HL-60/S4 (cell line): Measurements from ENCODE around the gene RFX1.

Experiments
- in situ Hi-C: fragments of 300-500 bp; cut with MboI; formaldehyde crosslinking; loops from 2 replicates; pipeline ENCODE4 v1.14.3; 2022; ENCODE audit warnings: low sequenced_read_pairs

Gene RFX1

DNA sequence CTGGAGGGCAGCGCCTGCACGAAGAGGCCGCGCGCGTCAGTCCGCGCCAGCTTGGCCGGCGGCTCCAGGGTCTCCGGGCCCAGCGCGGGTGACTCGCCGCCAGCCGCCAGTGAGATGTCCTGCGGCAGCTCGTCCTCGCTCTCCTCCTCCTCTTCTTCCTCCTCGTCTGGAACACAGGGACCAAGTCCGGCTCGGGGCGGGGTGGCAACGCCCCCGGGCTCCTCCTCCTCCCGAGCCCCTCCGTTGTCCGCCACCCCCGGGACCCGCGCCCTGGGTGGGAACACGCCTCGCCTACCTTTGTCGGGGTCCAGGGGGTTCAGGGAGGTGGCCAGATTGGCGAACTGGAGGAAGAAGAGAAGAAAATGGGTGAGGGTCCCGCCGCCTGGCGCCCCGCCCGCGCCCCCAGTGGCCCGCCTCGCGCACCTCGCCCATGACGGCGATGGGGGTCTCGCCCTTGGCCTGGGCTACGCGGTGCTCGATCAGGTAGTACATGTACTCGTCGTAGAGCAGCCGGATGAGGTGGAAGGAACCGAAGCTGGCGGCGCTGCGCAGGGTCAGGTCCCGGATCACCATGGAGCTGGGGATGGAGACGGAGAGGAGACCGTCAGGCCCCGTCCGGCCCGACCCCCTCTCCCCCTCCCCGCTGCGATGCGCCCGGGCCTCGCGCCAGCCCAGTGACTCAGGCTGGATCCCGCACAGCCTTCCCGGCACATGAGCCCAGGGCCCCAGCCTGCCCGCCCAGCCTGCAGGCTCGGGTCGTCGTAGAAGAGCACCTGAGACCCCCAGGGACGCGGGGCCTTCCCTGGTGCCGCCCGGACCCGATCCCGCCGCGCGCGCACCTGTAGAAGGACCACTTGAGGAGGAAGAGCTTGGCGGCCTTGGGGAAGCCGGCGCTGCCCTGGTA lies 43.2 kb downstream of the RFX1 start:
- in situ Hi-C loops, result no loop called here

DNA sequence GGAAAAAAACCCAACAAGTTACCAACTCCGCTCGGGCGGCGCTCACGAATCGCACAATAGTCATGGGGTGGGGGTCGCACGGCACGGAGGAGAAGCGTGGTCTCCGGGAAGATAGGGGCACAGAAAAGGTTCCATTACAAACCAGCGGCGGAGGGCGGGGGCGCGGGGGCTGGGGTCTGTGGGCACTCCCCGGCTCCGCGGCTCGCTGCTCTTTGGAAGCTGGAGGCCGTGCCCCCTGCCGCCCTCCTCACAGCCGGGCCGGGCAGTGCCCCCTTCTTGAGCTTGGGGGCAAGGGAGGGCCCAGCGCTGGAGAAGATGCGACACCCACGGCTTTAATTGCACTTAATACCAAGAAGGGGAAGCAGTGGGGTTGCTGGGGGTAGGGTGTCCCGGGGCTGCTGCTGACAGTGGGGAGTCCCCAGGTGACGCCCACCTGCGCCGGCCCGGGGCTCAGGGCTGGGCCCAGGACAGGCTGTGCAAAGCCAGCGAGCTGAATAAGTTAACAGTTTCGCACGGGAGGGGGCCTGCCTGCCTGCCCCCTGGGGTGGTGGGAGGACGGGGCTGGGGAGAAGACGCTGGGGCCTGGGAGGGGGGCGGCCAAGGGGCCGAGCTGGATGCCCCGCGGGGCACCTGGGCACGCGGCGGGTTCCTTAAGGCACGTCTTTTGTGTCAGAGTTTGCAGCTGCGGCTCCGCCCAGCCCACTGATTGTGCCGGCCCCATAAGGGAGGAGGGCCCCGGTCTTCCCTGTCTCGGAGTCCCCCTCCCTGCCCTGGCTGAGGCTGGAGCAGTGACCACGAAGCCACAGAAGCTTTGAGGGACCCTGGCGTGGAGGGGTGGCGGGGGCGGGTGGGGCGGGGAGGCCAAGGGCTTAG lies 44.1 kb downstream of the RFX1 start:
- in situ Hi-C loops, result no loop called here

DNA sequence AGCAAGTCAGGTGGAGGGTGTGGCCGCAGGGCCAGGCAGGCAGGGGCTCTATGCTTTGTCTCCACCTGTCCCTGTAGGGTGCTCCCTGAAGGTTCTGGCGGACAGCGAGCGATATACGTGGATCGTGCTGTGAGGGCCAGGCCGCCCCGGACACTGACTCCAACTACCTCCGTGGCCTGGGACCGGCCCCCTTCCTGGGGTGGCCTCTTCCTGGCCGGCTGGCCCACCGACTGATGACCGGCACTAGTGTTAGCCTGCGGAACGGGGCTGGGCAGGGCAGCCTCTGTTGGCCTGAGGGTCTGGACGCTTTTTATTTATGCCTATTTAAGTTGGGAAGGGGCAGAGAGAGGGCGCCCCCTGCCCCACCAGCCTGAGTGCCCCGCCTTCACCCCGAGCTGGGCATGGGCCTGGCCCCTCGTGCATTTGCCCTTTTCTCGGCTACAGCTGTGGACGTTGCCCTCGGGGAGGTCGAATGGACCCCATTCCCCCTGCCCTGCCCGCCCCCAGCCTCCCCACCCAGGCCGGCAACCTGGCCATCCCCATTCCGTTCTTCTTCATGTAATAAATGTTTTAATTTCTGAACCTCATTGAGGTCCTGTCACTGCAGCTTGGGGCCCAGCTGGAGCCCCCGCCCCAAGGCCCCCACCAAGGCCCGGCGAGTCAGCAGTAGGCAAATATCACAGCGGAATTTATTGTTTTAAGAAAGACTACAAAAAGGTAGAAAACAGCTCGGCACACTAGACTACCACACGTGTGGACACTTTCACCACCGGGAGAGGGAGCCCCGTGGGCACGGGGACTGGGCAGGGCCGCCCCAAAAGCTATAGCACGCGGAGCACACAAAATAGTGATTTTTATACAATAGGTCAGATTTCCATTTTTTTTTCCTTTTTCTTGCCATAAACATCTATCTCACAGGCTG lies 45.0 kb downstream of the RFX1 start:
- in situ Hi-C loops, result no loop called here

DNA sequence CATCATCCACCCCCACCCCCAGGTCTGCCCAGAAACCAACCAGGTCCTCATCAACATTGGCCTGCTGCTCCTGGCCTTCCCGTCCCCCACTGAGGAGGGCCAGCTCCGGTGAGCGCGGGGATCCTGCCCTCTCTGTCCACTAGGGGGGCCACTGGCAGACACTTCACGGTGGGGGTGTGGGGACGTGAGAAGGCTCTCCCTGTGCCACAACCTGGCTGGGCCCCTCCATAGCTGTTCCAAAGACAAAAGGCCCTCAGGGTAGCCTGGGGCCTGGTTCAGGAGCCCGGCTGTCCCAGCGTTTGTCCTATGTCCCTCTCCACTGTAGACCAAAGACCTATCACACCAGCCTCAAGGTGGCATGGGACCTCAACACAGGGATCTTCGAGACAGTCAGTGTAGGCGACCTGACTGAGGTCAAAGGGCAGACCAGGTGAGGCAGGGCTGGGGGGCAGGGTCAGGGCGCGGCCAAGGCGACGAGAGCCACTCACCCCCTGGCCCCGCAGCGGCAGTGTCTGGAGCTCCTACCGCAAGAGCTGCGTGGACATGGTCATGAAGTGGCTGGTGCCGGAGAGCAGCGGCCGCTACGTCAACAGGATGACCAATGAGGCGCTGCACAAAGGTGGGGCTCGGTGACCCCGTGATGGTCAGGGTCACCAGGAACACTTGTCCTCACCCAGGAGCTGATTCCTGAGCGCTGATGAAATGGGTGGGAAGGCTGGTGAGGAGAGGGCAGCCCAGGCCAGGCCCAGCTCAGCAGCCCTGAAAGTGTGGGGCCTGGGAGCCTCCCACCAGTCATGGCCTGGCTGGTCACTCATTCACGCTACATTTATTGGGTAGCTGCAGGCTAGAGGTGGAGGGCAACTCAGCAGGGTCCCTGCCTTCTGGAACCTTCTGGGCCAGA lies 45.9 kb downstream of the RFX1 start:
- in situ Hi-C loops, result no loop called here

DNA sequence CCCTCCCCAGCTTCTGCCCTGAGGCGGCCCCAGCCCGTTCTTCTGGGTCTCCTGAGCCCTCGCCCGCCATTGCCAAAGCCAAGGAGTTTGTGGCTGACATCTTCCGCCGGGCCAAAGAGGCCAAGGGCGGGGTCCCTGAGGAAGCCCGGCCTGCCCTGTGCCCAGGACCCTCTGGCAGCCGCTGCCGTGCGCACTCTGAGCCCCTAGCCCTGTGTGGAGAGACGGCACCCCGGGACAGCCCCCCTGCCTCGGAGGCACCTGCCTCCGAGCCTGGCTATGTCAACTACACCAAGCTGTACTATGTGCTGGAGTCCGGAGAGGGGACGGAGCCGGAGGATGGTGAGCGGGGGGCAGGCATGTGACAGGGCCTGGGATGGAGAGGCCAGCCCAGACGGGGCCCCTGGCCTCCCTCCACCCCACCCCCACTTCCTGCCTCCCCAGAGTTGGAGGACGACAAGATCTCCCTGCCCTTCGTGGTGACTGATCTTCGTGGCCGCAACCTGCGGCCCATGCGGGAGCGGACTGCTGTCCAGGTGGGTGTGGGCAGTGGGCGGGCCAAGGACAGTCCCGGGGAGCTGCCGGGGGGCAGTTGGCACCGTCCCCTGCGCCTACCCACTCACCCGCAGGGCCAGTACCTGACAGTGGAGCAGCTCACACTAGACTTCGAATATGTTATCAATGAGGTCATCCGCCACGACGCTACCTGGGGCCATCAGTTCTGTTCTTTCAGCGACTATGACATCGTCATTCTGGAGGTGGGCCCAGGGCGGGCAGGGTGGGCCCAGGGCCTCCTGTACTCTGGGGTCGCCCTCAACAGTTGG lies 46.8 kb downstream of the RFX1 start:
- in situ Hi-C loops, result no loop called here

DNA sequence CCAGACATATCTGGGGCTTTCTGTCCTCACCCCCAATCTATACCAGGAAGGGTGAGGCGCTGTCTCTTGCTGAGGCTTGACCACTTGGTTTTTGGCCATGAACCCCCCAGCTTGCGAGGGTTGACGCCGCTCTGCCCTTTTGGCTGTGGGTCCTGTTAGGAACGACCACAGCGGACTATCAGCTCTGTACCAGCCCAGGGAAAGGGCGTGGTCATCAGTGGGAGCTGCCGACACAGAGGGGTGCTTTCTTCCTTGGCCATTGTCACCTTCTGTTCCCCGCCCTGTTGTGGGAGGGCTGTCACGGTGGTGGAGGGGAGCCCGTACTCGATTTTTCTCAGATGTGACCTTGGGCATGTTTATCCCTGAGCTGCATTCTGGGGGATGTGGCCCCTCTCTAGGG lies 48.1 kb downstream of the RFX1 start:
- in situ Hi-C loops, result no loop called here

DNA sequence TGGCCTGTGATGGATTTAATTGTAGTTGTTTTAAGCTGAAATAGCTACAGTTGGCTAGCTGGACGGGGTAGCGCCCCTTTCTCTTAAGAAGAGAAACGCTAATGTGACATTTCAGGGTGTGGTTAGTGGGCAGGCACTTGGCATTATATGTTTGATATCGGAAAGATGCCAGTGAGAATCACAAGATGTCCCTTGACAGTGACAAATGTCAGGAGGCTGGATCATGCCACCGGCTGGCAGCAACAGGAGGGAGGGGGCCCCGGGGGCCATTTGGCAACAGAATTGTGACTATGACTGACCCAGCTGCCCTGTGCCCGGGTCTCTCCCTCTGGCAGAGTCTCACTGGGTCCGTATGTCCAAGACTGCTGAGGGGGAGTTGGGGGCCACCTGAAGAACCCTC lies 49.1 kb downstream of the RFX1 start:
- in situ Hi-C loops, result no loop called here

DNA sequence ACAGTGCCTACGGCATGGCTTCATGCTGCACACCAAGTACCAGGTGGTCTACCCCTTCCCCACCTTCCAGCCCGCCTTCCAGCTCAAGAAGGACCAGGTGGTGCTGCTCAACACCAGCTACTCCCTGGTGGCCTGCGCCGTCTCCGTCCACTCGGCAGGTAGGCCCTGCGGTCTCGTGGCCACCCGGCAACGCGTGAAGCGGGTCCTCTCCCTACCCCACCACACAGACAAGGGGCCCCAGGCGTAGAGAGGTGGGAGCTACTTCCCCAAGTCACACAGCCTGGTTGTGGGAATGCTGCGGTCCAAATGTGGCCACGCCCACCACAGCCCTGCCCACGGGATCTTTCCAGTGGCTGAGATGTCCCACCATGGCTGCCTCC lies 49.8 kb downstream of the RFX1 start:
- in situ Hi-C loops, result no loop called here

DNA sequence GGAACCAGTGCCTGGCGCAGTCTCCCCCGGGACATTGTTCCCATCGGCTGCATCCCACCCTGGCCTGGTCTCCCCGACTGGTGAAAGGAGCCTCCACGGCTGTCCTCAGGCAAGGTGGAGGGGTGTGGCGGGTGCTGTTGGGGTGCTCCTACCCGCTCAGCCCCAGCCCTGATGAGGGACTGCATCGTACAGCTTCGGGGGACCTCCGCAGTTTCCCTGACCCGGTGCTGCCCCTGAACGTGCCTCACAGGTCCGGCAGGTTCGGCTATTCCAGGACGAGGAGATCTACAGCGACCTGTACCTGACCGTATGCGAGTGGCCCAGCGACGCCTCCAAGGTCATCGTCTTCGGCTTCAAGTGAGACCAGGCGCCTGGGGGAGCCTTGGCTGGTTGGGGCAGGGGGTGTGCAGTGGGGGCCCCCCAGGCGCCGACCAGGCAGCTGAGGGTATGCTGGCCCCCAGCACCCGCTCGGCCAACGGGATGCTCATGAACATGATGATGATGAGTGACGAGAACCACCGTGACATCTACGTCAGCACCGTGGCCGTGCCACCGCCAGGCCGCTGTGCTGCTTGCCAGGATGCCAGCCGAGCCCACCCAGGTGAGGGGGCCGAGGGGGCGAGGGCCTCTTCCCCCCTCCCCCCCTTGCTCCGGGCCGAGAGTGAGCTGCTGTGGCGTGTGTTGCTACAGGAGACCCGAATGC lies 50.3 kb downstream of the RFX1 start:
- in situ Hi-C loops, result no loop called here

DNA sequence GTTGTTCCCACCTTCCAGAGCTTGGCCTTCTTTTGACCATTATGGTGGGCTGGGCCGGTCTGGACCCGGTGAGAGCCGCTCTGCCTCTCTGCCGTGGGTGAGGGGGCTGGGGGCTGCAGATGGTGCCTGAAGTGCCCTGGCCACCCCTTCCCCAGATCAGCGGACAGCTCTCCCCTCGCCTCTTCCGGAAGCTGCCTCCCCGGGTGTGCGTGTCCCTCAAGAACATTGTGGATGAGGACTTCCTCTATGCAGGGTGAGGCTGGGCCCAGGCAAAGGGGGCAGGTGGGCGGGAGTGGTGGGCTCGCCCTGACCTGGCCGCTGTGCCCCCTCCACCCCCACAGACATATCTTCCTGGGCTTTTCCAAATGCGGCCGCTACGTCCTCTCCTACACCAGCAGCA lies 51.9 kb downstream of the RFX1 start:
- in situ Hi-C loops, result no loop called here

DNA sequence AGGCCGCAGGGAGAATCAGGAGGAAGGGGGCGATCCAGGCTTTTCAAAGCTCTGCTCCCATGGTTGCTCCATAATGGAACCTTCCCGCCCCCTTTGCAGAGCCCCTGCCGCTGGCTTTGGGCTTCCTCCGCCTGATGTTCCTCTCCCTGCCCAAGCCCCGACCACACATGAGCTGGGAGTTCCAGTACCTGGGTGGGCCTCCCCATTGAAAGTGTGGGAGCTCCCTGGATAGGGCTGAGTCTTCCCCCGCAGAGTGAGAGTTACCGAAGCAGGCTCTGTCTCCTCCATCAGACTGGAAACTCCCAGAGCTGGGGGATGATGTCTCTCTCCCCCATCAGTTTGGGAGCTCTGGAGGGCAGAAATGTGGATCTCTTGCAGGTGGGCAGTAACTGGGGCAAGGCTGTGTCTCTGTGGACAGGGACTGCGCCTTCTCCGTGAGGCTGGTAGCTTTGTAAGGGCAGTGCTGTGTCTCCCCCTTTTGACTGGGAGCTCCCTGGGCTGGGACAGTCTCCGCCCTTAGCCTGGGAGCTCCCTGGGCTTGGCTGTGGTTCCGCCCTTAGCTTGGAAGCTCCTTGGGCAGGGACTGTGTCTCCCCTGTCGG lies 53.1 kb downstream of the RFX1 start:
- in situ Hi-C loops, result no loop called here

DNA sequence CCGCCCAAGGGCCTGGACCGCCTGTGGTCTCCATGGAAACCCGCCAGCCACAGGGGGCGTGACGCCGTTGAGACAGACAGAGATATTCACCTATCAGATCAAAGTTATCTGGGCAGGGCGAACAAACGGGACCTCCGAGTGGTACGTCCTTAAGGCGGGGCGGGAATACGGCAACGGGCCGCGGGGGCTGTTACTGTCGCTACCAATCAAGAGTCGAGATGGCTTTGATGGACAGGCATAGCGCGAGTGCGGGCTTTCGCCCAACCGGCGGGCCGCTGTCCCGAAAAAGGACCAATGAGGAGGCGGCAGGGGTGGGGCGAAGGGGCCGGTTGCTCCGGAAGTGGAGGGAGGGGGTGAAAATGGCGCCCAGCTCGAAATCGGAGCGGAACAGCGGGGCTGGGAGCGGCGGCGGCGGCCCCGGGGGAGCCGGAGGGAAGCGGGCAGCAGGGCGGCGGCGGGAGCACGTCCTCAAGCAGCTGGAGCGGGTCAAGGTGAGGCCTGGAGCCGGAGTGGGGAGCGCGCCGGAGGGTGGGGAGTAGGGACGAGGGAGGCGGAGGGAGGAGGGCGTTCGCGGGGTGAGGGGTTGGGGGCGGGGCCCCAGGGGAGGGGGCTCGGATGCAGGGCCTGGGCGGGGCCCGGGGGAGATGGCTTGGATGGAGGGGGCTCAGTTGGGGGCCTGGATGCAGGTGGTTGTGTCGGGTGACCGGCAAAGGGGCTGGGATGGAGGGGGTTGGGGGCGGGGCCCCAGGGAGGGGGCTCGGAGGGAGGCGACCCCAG lies 53.8 kb downstream of the RFX1 start, which contains the start of gene DCAF15:
DCAF15 (plus strand) TSS at position 356 of the 777 bp plus-strand sequence; CDS start at position 360, 4 bp downstream.
- in situ Hi-C loops, result no loop called here

DNA sequence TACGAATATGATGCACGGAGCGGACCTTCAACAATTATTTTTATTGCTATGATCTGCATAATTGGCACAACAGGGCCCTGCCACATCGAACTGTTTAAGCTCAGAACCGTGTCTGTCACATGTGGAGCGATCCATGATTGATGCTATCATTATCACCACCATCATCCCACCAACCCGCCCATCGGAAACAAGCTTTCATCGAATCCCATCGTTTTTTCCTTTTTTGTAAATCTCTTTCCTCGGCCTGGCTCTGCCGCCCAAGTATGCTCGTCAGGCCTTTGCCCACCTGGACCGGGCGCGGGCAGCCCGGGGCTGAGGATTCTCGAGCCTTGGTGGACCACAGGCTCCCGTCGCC lies 54.3 kb downstream of the RFX1 start:
- in situ Hi-C loops, result no loop called here

DNA sequence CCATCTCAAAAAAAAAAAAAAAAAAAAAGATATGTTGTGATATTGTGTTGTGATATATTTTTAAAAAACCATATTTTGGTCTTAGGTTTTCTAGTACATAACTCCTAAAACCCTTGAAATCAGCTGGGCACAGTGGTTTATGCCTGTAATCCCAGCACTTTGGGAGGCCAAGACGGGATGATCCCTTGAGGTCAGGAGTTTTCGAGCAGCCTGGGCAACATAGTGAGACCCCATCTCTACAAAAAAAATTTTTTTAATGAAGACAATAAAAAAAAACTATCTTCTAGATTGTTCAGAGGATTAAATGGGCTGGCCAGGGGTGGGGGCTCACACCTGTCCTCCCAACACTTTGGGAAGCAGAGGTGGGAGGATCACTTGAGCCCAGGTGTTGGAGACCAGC lies 55.1 kb downstream of the RFX1 start:
- in situ Hi-C loops, result no loop called here

DNA sequence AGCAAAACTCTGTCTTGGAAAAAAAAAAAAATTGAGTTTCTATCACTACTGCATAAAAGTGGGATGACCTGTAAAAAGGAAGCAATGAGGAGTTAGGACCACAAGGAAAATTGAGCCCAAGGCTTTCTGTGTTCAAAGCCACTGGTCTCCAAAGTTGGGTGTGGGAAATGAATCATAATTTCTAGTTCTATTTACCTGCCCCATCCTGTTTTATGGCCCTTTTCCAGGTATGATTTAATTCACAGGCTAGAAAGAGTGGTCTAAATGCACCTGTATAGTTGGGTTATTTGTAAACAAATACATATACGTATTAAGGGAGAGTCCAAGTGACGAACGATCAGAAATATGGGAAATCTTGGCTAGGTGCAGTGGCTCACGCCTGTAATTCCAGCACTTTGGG lies 59.7 kb downstream of the RFX1 start:
- in situ Hi-C loops, result no loop called here

DNA sequence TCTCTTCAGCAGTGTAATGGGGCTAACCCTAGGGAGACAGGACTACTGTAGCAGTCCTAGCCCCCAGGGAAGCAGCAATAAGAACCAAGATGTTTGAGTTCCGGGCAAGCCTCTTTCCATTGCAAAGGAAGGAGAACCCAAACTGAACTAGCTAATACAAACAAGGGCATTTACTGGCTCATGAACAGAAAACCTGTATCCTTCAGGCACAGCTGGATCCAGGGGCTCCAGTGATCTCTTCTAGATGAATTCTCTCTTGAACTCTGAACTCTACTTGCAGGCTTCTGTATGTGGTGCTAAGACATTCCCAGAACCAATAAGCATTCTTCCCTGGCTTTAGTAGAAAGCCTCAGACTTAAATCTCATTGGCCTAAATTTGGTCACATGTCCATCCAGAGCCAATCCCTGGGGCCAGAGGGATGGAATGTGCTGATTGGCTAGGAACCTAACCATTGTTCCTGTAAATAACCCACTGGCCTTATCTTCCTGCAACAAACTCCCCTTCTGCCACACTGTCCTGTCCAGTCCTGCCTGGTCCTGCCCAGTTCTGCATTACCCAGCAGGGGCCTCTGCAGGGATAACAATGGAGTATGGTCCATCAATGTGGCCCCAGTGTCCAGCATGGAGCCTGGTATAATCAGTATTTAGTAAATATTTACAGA lies 64.0 kb downstream of the RFX1 start:
- in situ Hi-C loops, result no loop called here
